Activated naive CD8-positive, alpha-beta T cell treated with anti-CD3 and anti-CD28 coated beads, Interleukin-2, amount 50 U/mL, for 16 hours (primary cell): ENCODE data around the gene PLA2R1.
"Not testable (repeated sequence)": the region's sequence is repeated elsewhere in the genome, so short reads cannot be mapped to it uniquely, and the experiment has no call there.

ENCODE experiments used
- DNase-seq: peaks from one replicate; pipeline ENCODE4 v3.0.0-alpha.2; 2020; ENCODE audit warnings: low read depth, low spot score

Gene PLA2R1

DNA sequence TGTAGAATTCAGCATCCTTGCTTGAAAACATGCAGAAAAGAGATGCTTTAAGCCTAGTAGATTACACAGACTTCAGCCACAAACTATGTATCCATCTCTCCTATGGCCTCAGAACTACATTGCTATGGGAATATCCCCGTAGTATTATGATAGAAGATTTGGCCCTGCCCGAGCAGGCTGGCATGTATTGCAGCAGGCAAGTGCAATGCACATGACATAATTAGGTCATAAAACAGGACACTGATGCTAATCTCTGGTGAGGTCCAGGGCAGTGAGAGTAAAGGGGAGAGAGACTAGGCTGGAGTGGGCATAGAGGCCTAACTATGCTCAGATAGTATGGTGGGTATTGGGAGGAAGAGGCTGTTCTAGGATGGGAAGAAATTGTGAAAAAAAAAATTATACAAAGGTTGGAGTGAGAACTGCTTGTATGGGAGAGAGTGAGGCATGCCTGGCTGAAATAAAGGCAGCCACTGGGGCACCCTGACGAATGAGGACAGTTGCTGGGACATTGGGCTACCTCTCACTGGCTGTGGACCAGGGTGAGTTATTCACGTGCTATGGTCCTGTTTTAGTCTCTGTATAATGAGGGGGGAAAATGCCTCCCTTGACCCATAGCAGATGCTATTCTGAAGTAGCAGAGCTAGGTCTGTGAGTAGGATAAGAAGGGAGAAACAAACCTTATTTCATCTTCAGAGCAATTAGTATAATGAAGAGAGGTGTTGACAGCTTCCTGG lies 1.6 kb upstream of the PLA2R1 start:
- no peak for DNase-seq

DNA sequence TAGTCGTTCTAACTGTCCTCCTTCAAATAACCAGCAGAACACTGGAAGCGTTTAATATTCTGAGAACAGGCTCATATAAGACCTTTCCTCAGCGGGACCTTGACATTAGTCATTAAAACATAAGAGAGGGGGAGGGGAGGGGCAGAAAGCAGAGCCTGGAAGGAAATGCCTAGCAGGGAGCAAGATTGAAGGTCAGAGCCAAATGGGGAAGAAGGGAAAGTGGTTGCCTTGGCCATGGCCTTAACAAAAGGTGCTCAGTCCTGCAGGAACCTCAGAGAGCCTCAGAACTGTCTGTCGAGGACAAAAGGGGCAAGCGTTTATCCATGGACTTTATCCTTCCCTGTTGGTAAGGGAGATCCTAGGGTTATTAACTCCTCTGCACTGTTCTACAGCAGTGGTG lies 856 bp upstream of the PLA2R1 start:
- DNase-seq, result no peak

DNA sequence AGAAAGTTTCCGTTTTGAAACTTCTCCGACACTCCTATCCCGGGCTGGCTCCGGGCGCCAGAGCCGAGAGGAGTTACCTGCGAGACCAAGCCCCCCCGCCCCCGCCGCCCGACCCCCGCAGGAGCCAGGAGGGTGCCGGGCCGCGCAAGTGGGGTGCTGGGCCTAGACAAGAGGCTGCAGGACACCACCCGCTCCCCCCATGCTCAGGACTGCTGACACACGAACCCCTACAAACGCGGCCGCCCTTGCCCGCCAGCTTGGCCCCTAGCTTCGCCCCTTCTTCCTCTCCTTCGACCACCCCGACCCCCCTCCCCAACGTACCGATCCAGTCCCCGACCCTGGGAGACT lies 497 bp downstream of the PLA2R1 start:
- no peak for DNase-seq

DNA sequence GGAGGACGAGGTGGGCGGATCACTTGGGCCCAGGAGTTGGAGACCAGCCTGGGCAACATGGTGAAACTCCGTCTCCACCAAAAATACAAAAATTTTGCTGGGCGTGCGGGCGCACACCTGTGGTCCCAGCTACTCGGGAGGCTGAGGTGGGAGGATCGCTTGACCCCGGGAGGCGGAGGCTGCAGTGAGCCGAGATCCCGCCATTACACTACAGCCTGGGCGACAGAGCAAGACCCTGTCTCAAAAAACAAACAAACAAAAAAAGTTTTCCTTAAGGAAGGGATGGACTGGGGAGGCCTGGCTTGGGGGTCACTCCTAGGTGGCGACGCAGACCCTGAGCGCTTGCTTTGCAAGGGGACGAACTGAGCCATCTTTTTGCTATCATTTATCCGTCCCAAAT lies 882 bp downstream of the PLA2R1 start:
- DNase-seq, result no peak

DNA sequence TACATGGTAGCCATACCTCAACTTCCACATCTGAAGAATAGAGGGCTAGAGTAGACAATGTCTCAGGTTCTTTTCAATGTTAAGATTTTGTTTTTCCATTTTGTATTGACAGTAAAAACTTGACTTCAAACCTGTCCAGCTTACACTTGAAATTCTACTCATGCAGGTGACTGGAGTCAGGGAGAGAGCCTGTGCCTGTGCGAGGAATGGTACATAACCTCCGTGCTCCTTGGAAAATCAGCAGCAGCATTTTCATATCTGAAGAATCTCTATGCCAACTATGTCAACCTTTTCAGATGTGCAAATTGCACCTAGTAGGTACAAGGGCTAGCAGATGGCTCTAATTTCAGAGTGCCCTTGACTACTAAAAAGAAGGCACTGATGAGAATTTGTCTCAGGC lies 2.1 kb downstream of the PLA2R1 start:
- DNase-seq, result no peak

DNA sequence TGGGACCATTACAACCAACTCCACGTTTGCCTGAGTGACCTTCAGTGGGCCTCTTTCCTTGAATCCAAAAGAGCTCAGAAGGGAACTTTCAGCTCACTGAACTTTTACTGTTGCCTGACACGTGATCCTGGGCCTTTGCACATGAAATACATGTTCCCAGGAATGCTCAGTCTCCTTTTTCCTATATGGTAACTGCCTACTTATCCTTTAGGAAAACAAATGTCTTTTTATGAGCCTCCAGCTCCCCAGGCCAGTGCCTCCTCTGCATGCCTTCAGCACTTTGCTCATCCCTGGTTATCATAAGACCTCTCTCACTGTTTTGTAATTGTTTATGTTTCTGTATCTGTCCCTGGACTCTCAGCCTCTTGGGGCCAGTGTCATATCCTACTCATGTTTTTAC lies 5.1 kb downstream of the PLA2R1 start:
- DNase-seq, result no peak

DNA sequence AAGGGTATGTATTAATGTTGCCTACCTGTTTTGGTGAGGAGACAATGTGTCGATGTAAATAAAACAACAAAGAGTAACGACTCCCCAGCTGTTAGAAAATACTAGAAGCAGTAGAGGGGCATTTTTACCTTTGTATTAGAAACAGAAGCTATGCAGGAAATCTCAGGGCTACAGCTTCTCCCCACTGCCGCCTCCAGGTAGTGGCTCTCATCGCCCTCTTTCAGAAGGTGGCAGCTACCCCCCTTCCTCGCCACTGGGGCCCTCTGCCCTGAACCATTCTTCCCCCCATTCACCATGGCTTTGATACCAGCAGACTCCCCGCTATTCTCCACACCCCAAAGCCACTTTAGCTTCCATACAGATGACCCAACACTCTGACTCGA lies 6.7 kb downstream of the PLA2R1 start:
- no peak for DNase-seq

DNA sequence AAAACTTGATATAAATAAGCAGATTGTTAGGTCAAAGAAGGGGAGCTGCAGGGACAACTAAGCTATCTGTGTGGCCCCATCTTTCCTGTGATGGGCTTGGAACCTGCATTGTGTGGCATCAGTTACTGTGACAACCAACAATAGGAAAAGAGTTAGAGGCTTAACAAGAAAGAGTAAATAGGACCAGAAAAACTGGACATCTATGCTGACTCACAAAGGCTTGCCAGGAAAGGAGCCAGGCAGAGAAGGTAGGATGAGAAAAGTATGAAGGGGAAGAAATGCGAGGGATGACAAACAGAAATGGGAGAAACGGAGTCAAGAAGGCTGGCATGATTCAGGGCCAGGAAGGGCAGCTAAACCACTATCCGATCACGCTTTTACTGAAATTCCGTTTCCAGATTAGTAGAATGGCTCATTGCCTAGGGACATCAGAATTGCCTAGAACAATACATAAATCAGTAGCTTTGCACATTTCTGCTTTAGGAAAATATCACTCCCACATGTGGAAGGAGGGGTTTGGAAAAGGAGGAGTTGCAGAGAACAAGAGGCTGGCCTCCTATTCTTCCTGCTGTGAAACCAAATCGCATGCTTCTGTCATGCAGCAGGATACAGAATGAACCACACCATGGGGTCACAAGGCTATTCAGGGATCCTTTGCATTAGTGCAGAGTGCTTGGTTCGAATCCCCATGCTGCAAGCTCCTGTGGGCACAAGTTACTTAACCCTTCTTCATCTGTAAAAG lies 7.3 kb downstream of the PLA2R1 start:
- DNase-seq, result no peak

DNA sequence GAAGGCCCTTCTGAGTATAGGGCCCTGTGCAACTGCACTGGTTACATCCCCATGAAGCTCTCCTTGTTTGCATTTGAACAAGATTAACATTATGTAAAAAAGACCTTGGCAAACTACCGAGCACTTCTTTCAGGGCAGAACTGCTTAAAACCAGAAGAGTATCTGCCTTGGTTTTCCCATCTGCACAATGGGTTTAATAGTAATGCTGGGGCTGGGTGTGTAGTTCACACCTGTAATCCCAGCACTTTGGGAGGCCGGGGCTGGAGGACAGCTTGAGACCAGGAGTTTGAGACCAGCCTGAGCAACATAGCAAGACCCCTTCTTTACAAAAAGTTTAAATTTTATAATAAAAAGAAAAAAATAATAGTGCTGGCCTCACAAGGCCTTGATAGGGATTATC lies 8.5 kb downstream of the PLA2R1 start:
- DNase-seq, result no peak

DNA sequence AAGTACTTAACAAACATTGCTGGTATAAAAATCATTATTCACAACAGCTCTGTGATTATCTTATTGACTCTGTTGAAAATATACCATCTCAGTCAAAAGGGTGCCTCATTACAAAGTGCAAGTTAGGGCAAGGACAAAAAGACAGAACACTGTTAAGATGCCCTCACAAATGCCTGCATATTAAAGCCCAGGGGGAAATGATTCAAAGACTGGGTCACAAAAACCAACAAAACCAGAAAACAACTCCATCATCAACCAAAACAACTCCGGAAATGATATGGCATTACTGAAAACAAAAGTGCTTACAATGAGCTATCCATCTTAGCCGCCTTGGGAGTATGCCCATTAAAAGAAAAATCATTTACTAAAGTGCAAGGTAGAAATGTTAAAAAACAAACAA lies 9.9 kb downstream of the PLA2R1 start:
- DNase-seq, result no peak

DNA sequence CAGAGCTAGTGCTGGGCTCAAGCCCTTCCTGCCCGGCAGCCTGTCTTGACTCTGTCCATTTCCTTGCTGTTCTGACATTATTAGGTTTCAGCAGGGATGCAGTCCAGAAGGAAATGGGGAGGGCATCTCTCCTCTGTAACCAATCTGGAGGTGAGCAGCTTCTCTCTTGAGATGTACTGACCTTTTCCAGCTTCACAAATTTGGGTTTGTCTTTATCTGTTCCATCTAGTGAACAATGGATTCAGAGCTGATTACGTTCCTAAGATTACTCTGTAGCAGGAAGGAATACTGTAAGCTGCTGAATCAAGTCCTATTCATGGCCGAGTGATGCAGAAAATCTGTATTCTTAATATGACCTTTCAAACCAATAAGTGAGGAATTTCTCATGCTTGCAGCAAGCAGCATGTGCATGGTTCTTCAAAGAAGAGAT lies 11.0 kb downstream of the PLA2R1 start:
- DNase-seq, result no peak

DNA sequence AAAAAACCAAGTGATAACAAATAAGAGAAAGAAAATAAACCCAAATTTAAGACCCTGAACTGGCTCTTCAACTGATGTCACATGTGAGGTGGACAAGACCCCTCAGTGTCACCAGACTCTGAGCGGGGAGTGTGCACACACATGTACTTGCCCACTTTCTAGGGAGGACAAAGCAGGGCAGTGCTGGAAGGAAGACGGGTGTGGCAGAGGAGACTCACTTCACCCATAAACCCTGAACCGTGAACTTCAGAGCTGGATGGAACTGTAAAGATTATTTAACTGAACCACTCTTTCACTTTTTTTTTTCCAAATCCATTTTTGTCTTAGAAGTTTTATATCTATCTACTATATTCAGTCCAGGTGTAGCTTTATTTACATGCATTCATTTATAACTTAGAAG lies 12.3 kb downstream of the PLA2R1 start:
- no peak for DNase-seq

DNA sequence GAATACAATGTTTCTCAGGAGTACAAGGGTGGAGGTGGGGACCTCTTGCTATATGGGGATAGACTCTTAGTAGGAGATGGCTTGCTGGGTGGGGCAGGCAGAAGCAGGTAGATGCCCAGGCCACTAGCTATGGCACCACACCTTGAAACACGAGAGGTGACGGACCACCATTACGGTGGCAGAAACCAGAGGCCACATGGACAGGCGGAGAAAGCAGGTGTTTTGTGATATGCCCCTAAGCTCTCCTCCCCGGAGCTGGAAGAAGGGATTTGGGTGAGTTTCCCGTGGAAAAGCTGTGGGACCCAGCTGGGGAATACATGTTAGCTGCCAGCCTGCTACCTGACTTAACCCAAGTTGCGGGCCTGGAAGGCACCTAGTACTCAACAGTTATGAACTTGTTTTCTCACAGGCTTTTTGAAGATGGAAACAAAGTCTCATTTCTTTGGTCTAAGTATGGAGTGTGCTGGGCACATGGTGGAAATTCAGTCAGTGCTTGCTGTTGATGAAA lies 16.7 kb downstream of the PLA2R1 start:
- DNase-seq, result no peak

DNA sequence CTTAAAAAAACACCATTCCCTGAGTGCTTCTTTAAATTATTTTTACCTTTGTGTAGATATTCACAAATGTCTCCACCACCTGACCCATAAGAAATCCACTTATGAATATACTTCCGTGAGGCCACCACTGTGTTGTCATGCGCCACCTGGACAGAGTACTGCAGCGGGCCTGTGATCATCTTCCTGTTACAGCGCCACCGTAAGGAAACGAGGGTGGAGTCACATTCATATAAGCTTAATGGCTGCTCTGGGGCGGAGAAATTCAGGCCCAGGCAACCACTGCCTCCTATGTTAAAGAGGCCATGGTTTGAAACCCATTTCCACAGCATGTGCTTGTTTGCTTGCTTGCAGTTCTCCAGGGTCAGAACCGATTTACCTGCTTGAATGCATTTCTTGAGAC lies 17.7 kb downstream of the PLA2R1 start:
- DNase-seq, result no peak

DNA sequence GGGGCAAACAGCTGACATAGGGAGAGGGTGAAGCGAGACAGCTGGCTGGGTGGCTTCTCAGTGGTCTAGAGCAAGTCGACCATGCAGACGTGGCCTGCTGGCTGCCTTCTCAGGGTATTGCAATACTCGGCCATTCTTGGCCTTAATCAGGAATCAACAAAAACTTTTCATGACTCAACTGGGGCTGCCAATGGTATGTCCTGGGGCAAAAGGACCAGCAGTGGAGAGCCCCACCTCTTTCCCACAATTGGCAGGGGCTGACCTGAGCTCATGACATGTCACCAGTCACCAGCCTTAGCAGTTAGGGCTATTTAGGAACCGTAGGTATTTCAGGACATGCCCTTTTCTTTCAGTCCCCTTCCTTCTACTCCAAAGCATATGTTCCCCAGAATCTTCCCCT lies 19.1 kb downstream of the PLA2R1 start:
- DNase-seq, result no peak

DNA sequence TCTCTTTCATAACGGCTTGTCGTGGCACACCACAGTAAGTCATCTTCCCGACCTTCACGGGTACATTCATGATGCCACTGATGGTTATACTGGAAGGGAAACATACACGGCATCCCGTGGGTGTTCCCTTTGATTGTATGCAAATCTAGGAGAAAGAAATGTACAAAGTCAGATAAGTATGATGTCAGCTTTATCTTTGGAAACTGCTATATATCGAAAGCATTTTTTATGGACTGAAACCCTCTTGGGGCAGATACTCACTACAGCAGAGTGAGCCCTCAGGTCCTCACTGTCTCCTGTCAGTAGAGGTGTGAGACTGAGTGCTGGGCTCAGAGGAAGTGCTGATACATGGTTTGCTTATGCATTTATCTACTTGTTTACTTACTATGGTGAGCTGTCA lies 20.4 kb downstream of the PLA2R1 start:
- DNase-seq, result no peak

DNA sequence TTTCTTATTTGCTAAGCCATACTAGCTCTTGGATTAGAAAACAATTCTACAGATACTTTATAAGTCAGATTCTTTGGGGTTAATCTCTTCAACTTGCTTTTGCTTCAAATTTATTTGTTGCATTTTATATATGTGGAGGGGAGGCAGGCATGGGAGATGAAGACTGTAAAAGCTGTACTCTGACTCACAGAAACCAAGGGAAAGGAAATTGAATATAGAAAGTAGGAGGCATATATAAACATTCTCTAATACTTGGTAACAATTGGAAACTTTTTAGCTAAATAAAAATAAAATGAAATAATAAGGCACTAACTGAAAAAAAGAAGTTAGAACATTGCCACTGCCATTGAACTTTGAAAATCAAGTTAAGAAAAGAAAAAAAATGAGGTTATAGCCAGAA lies 21.3 kb downstream of the PLA2R1 start:
- DNase-seq, result no peak

DNA sequence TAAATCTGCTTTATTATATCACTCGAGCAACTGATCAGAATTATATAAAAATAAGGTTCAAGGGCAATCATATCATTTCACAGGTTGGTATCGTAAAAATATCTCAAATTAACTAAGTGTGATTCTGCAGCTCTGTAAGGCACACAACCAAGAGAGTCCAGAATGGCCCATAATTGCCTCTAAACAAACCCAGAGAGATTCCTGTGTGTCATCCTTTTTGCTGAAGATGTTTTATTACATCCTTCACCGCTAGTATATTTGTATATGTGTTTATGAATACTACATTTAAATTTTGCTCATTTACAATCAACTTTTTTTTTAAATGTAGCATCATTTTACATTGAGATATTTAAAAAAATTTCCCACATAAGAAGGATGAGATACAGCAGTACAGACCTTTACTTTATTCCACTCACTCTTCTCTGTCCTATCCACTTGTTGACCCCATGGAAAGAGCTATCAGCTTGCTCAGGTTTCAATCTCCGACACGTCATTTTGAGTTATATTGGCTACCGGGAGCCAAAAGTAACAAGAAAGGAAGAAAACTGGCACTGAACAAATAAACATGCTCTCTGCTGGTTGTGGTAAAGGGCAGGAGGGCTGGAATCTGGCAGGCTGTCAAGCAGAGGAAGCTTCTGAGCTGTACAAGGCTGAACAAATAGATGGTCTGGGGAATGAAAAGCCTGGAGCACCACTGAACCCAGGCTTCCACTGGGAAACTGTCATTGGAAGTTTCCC lies 23.1 kb downstream of the PLA2R1 start:
- no peak for DNase-seq

DNA sequence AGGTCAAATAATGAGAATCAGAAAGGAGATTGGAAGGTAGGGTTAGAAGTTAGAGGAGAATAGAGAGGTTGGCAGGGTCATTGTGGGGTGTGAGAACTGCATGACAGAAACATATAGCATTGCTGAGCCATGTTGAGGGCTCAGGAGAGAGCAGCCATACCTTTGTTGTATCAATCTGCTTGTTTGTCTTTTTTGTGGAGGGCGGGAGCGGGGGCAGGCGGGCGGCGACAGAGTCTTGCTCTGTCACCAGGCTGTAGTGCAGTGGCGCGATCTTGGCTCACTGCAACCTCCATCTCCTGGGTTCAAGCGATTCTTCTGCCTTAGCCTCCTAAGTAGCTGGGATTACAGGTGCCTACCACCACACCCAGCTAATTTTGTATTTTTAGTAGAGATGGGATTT lies 23.8 kb downstream of the PLA2R1 start:
- not testable (repeated sequence) for DNase-seq

DNA sequence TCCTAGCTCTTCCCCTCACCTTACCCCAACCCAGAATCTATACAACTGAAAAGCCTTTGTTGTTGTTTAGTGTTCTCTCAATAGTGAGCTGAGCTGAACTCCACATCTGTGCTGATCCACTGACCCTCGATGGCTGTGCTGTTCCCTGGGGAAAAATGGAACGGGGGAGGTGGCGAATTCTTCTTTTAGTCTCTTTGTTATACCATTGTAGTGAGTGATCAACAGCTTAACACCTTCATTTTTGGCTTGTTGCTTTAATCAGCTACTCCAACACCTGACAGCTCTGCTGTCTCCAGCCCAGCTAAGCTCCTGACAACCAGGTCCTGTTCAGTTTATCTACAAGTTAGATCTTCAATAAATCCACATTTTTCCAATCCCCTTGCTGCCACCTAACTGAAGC lies 25.7 kb downstream of the PLA2R1 start:
- no peak for DNase-seq

DNA sequence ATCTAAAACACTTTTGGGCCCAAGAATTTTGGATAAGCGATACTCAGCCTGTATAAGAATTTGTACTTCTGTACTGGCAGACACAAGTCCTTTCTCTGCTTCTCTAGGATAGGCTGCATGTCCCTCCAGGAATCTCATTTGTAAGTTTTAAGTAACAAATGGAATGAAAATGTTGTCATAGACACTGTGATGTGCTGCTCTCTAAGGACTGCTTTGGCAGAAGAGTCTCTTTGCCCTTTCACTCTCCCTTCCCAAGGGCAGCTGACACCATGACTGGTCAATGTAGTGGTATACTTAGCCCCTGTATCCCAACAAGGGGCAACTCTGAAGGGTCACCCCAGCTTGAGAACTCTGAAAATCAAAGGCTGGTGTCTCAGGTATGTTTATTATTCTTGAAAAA lies 27.3 kb downstream of the PLA2R1 start:
- no peak for DNase-seq

DNA sequence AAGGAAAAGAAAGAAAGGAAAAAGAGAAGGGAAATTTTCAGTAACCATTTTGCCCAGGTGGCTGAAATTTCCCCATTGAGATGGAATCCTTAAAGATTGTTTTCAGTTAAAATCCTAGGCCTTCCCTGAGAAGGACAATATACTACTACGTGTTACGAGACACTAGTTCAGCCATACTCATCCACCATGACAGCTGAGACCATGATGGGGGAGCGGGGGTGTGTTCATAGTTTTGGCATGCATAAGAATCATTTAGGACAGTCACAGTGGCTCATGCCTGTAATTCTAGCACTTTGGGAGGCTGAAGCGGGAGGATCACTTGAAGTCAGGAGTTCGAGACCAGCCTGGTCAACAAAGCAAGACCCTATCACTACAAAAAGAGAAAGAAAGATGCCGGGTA lies 28.0 kb downstream of the PLA2R1 start:
- DNase-seq, result no peak
